Fibroblast of villous mesenchyme (primary cell): Measurements from ENCODE around the gene RASSF10. TPM values are rescaled to one million over a fixed set of nuclear protein-coding genes. Genes with fewer than 3 reads are reported as not detected.

ENCODE experiments used
- DNase-seq: peaks from one replicate; pipeline ENCODE4 v3.0.0-alpha.2; 2010; ENCODE audit warnings: low read depth
- H3K4me3 ChIP-seq: 2 replicates; pipeline ENCODE4 v1.5.1; 2011; ENCODE audit warnings: low read depth, mild to moderate bottlenecking, low read length
- total RNA-seq: library from RNA; depleted of rRNA; stranded (reverse); fragments of >200 nt; gene quantifications from 2 replicates; pipeline ENCODE4 v1.2.3, GENCODE V29; 2012
- TF ChIP-seq, protein P1 (sequence below): IDR thresholded peaks from 2 replicates; pipeline ENCODE4 v1.5.1; 2012; ENCODE audit warnings: low read depth, mild to moderate bottlenecking, low read length; ENCODE audit not compliant: insufficient read depth

The RASSF10 gene
- total RNA-seq, 1 donor, result not detected

DNA sequence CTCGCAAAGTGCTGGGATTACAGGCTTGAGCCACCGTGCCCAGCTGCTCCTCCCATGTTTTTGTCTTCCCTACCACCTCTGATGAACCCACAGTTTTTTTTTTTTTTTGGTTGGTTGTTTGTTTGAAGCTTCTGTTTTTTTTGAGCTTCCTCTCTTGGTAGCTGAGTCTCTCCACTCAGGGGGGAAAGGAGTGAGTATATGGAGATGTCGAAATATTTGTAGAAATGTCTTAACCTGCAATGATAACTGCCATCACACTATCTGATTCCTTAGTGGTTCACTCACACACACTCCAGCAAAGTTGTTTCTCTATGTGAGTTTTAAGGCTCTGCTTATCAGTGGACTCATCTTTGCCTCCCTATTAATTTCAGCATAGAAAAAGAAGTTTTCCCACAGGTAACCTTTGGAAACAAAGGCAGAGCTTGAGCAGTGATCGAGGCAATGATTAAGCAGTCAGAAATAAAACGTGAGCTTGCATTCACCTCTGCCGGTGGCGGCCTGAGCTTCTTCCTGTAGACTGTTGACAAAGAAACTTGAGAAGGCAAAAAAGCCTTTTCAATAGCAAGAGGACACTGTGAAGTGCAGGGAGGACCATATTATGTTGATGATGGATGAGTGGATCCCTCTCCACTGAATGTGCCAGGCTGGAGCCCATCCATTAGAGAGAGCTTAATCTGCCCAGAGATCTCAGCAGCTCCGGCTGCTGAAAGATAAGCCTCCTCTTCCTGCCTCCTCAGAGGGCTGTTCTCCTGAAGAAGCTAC lies 29.0 kb upstream of the RASSF10 start:
- H3K4me3 ChIP-seq, result no peak overlapping the region
- TF ChIP-seq, protein P1, sequence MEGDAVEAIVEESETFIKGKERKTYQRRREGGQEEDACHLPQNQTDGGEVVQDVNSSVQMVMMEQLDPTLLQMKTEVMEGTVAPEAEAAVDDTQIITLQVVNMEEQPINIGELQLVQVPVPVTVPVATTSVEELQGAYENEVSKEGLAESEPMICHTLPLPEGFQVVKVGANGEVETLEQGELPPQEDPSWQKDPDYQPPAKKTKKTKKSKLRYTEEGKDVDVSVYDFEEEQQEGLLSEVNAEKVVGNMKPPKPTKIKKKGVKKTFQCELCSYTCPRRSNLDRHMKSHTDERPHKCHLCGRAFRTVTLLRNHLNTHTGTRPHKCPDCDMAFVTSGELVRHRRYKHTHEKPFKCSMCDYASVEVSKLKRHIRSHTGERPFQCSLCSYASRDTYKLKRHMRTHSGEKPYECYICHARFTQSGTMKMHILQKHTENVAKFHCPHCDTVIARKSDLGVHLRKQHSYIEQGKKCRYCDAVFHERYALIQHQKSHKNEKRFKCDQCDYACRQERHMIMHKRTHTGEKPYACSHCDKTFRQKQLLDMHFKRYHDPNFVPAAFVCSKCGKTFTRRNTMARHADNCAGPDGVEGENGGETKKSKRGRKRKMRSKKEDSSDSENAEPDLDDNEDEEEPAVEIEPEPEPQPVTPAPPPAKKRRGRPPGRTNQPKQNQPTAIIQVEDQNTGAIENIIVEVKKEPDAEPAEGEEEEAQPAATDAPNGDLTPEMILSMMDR, result no peak
- DNase-seq, result no peak

GRCh38 chr11:12981676-12982522 lies 27.2 kb upstream of the RASSF10 start:
- TF ChIP-seq, protein P1, result no peak
- DNase-seq, result peak; percentile 10
- no peak overlapping the region for H3K4me3 ChIP-seq

DNA sequence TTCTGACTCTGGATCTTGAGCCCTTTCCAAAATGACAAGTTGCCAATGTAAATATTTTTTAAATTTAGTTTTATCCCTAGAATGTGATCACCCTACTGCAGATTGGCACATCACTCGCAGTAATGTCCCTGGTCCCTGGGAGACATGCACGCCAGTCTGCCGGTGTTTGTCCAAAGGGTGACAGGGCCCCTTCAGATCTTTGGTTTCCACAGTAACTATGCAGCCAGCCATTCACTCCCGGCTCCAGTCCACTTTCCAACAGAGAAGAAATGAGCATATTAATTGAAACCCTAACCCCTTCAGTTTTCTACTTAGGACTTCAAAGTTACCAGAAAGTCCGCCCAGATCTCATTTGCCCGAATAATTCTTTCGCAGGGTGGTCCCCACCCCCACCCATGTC lies 25.8 kb upstream of the RASSF10 start:
- TF ChIP-seq, protein P1, result no peak
- H3K4me3 ChIP-seq, result no peak overlapping the region
- DNase-seq, result no peak

DNA sequence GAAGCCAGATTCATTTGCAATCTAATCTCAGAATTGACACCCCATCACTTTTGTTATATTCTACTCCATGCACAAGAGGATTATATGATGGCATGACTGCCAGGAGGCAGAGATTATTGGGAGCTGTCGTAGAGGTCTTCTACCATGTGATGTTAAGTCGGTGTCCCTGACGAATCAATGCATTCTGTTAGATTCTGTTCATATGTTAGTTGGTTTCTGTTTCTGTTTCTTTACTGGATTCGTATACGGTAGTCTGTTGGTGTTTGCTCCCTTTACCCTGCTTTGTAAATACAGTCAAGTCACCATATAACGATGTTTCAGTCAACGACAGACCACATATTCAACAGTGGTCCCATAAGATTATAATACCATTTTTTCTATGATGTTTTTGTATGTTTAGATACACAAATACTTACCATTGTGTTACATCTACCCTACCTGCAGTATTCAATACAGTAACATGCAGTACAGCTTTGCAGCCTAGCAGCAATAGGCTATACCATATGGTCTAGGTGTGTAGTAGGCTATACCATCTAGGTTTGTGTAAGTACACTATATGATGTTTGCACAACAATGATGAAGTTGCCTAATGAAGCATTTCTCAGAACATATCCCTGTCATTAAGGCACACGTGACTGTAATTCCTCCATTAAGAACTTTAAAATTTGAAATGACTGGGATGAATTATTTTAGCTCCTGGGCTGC lies 22.8 kb upstream of the RASSF10 start:
- peak overlapping the region; percentile 31 for H3K4me3 ChIP-seq
- TF ChIP-seq, protein P1, result no peak
- DNase-seq, result no peak

DNA sequence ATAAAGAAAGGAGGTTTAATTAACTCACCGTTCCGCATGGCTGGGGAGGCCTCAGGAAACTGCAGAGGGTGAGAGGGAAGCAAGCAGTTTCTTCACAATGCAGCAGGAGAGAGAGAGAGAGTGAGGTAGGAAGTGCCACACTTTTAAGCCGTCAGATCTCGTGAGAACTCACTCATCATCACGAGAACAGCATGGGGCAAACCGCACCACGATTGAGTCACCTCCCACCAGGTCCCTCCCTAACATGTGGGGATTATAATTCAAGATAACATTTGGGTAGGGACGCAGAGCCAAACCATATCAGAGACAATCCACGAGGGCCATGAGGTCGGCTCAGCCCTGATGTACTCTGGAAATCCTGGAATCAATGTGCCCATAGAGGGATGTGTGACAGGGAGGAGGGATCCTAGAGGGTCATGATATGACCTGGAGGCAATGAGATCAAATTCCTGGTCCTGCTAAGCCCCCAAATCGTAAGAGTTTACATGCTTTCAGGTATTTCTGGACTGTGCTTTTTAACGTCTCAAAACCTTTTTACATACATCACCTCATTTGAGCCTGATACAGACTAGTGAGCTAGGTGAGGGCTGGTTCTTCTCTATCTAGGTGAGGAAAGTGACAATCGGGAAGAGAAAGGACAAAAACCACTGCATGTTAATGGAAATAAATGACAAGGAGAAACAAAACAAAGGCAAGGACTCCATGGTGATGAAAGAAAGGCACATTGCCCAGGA lies 19.5 kb upstream of the RASSF10 start:
- no peak overlapping the region for H3K4me3 ChIP-seq
- TF ChIP-seq, protein P1, result no peak
- DNase-seq, result no peak

DNA sequence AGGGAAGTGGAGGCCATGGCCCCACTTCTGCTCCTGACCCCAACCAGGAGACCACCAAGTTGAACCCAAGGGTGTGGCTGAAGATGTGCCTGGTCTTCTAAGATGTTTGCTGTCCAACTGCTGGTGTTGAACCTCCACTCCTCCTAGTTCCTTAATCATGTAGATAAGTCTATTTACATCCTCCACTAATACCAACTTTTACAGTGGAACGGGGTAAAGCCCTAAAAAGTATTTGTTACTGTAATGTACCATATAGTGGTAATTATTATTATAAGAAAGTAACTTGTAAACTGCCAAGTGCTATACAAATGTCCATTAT lies 19.0 kb upstream of the RASSF10 start:
- H3K4me3 ChIP-seq, result no peak overlapping the region
- DNase-seq, result no peak
- TF ChIP-seq, protein P1, result no peak
